G401 (cell line): ENCODE measurements around the gene FMOD. TPM values are rescaled to one million over a fixed set of nuclear protein-coding genes. Genes with fewer than 3 reads are reported as not detected.
"Not testable (repeated sequence)": the region's sequence is repeated elsewhere in the genome, so short reads cannot be mapped to it uniquely, and the experiment has no call there.

ENCODE experiments used
- DNase-seq: peaks from one replicate; pipeline ENCODE4 v3.0.0-alpha.2; 2015; ENCODE audit warnings: low spot score
- in situ Hi-C: cut with HindIII; loops from 2 replicates; pipeline ENCODE4 v1.10.0; 2016; ENCODE audit warnings: low sequenced_read_pairs, mixed read lengths
- total RNA-seq: library from RNA; depleted of rRNA; stranded (reverse); fragments of >200 nt; shearing (Covaris generic); gene quantifications from 2 replicates; pipeline ENCODE4 v1.2.3, GENCODE V29; 2014

The FMOD gene
- total RNA-seq, 1 experiment from 2014 or later, result not detected

GRCh38 chr1:203335503-203335902 is 15.4 kb downstream of the FMOD start:
- in situ Hi-C loops, result no loop called here
- DNase-seq, result peak; percentile 79

GRCh38 chr1:203331224-203331623 is 19.7 kb downstream of the FMOD start:
- in situ Hi-C loops, result no loop called here

GRCh38 chr1:203328714-203329122 is 22.2 kb downstream of the FMOD start:
- DNase-seq, result no peak
- in situ Hi-C loops, result no loop called here

More at GRCh38 chr1:203331224-203331623, 19.7 kb downstream of the FMOD start:
- DNase-seq, result no peak

- in situ Hi-C loops, result no loop called here
- peak; percentile 75 for DNase-seq
These were observed 23.1 kb downstream of the FMOD start for GRCh38 chr1:203327684-203328457.

GRCh38 chr1:203326830-203327683 is 23.9 kb downstream of the FMOD start:
- peak; percentile 93 for DNase-seq
- in situ Hi-C loops, result no loop called here

GRCh38 chr1:203325418-203326091 is 25.4 kb downstream of the FMOD start:
- DNase-seq, result no peak
- in situ Hi-C loops, result no loop called here

- no peak for DNase-seq
- in situ Hi-C loops, result no loop called here
These were observed 25.9 kb downstream of the FMOD start for GRCh38 chr1:203325026-203325417.

- in situ Hi-C loops, result no loop called here
These were observed 26.6 kb downstream of the FMOD start for GRCh38 chr1:203324105-203325025.

GRCh38 chr1:203323587-203323986 is 27.3 kb downstream of the FMOD start:
- DNase-seq, result no peak
- in situ Hi-C loops, result no loop called here

More at GRCh38 chr1:203324105-203325025, 26.6 kb downstream of the FMOD start:
- peak; percentile 71 for DNase-seq

- DNase-seq, result no peak
- in situ Hi-C loops, result no loop called here
These were observed 28.3 kb downstream of the FMOD start for GRCh38 chr1:203322500-203323179.

GRCh38 chr1:203321273-203322052 is 29.5 kb downstream of the FMOD start:
- in situ Hi-C loops, result no loop called here
- DNase-seq, result no peak

GRCh38 chr1:203320591-203321272 is 30.2 kb downstream of the FMOD start:
- no peak for DNase-seq
- in situ Hi-C loops, result no loop called here

GRCh38 chr1:203318229-203318517 is 32.7 kb downstream of the FMOD start:
- in situ Hi-C loops, result no loop called here
- DNase-seq, result no peak

- in situ Hi-C loops, result no loop called here
- DNase-seq, result no peak
These were observed 33.3 kb downstream of the FMOD start for GRCh38 chr1:203317429-203318228.

- in situ Hi-C loops, result no loop called here
- no peak for DNase-seq
These were observed 34.3 kb downstream of the FMOD start for GRCh38 chr1:203316626-203317093.

- in situ Hi-C loops, DNase-seq: not testable (repeated sequence)
These were observed 36.7 kb downstream of the FMOD start for GRCh38 chr1:203314025-203314759.
